ENCODE results near the gene P4HA3. TPM values are rescaled to one million over a fixed set of nuclear protein-coding genes. Genes with fewer than 3 reads are reported as not detected.
A peak's percentile ranks its signal among the peaks of the same experiment; 100 is the strongest.

P4HA3 gene
- total and polyA plus RNA-seq, 5 donors, result 0.07 to 0.72 (median 0.21) TPM; not detected in 2

- ATAC-seq (peak; percentile 46 to 50), DNase-seq (no peak)
- intact Hi-C loops (cut with DNase I), result no loop called here
- Histone ChIP-seq H3K27me3 (ENCODE audit: control insufficient read depth, insufficient read depth) (no peaks in the 10 kb centered on the region), H3K4me1 (ENCODE audit: control insufficient read depth, insufficient read depth, low read length) (peaks cover 1% of the 10 kb centered on the region), H3K4me3 (ENCODE audit: low read length) (no peak overlapping the region), H3K27ac (ENCODE audit: low read length) (no peak overlapping the region), H3K9me3 (ENCODE audit: control insufficient read depth, low read length) (no peaks in the 10 kb centered on the region)
- WGBS, result 72% methylated on average over 6 of the region's 6 CpGs
These were observed 79.0 kb downstream of the P4HA3 start for GRCh38 chr11:74232311-74232950.

GRCh38 chr11:74226907-74227306 lies 84.5 kb downstream of the P4HA3 start:
- ATAC-seq, result peak; percentile 28 to 85
- Histone ChIP-seq H3K9me3 (ENCODE audit: control insufficient read depth, low read length) (no peaks in the 10 kb centered on the region), H3K27ac (ENCODE audit: low read length) (peak overlapping the region; percentile 48), H3K4me3 (ENCODE audit: low read length) (no peak overlapping the region), H3K27me3 (ENCODE audit: control insufficient read depth, insufficient read depth) (no peaks in the 10 kb centered on the region), H3K4me1 (ENCODE audit: control insufficient read depth, insufficient read depth, low read length) (peaks cover 1% of the 10 kb centered on the region)
- intact Hi-C loops (cut with DNase I), result no loop called here
- 62% methylated on average over 2 of the region's 2 CpGs for WGBS
- DNase-seq, result no peak

GRCh38 chr11:74225565-74225964 lies 85.9 kb downstream of the P4HA3 start:
- ATAC-seq, result no peak
- Histone ChIP-seq H3K4me3 (ENCODE audit: low read length) (no peak overlapping the region), H3K9me3 (ENCODE audit: control insufficient read depth, low read length) (no peaks in the 10 kb centered on the region), H3K27me3 (ENCODE audit: control insufficient read depth, insufficient read depth) (no peaks in the 10 kb centered on the region), H3K4me1 (ENCODE audit: control insufficient read depth, insufficient read depth, low read length) (peaks cover 1% of the 10 kb centered on the region), H3K27ac (ENCODE audit: low read length) (no peak overlapping the region)
- intact Hi-C loops (cut with DNase I), result no loop called here
- 96% methylated on average over 4 of the region's 4 CpGs for WGBS
- no peak for DNase-seq

GRCh38 chr11:74221816-74222215 lies 89.6 kb downstream of the P4HA3 start:
- Histone ChIP-seq H3K27ac (ENCODE audit: low read length) (no peak overlapping the region), H3K9me3 (ENCODE audit: control insufficient read depth, low read length) (no peaks in the 10 kb centered on the region), H3K4me3 (ENCODE audit: low read length) (no peak overlapping the region), H3K4me1 (ENCODE audit: control insufficient read depth, insufficient read depth, low read length) (no peaks in the 10 kb centered on the region), H3K27me3 (ENCODE audit: control insufficient read depth, insufficient read depth) (no peaks in the 10 kb centered on the region)
- ATAC-seq (no peak), DNase-seq (no peak)
- 26% methylated on average over 1 of the region's 1 CpG for WGBS
- intact Hi-C loops (cut with DNase I), result no loop called here

- ATAC-seq (no peak), DNase-seq (no peak)
- Histone ChIP-seq H3K27me3 (ENCODE audit: control insufficient read depth, insufficient read depth) (no peaks in the 10 kb centered on the region), H3K27ac (ENCODE audit: low read length) (no peak overlapping the region), H3K4me3 (ENCODE audit: low read length) (no peak overlapping the region), H3K9me3 (ENCODE audit: control insufficient read depth, low read length) (no peaks in the 10 kb centered on the region), H3K4me1 (ENCODE audit: control insufficient read depth, insufficient read depth, low read length) (no peaks in the 10 kb centered on the region)
- intact Hi-C loops (cut with DNase I), result no loop called here
- 97% methylated on average over 1 of the region's 1 CpG for WGBS
These were observed 91.1 kb downstream of the P4HA3 start for GRCh38 chr11:74220376-74220775.

Other genes with a start within 250 kb of the P4HA3 start
- gene C2CD3, start 140.6 kb downstream of the P4HA3 start, total RNA-seq, result 10 to 100 TPM; 13.8 to 19.1 (median 15.9) TPM
- gene C2CD3, start 140.6 kb downstream of the P4HA3 start, polyA plus RNA-seq, result 10.1 TPM
- gene PPME1, start 140.4 kb downstream of the P4HA3 start, total RNA-seq, result 10 to 100 TPM; 31.3 to 38.5 (median 35.2) TPM
- 29.3 TPM for gene PPME1, start 140.4 kb downstream of the P4HA3 start, polyA plus RNA-seq
- 1 to 10 TPM; 1.9 to 3.0 (median 2.6) TPM for gene PGM2L1, start 86.8 kb upstream of the P4HA3 start, total RNA-seq
- gene PGM2L1, start 86.8 kb upstream of the P4HA3 start, polyA plus RNA-seq, result 0.84 TPM
- 1 to 10 TPM; 3.8 to 7.4 (median 4.8) TPM for gene KCNE3, start 155.9 kb upstream of the P4HA3 start, total RNA-seq
- 2.2 TPM for gene KCNE3, start 155.9 kb upstream of the P4HA3 start, polyA plus RNA-seq
- 1 to 10 TPM; 1.6 to 3.6 (median 2.7) TPM for gene LIPT2, start 182.1 kb upstream of the P4HA3 start, total RNA-seq
- gene LIPT2, start 182.1 kb upstream of the P4HA3 start, polyA plus RNA-seq, result 1.5 TPM